ENCODE measurements around the gene SPATA24.
"Not testable (repeated sequence)": the region's sequence is repeated elsewhere in the genome, so short reads cannot be mapped to it uniquely, and the experiment has no call there.

- TF ChIP-seq POLR2A, POLR2AphosphoS5, CTCF, EP300 (IDR thresholded peaks at IDR 0.05): not testable (repeated sequence)
Observed at GRCh38 chr5:139355900-139356299, 48.0 kb downstream of the SPATA24 start.

All from stomach (tissue), 4 donors.